Mesenteric fat pad (tissue), 1 donor: ENCODE data around the gene GAL3ST3. TPM values are rescaled to one million over a fixed set of nuclear protein-coding genes. Genes with fewer than 3 reads are reported as not detected.
"Not testable (repeated sequence)": the region's sequence is repeated elsewhere in the genome, so short reads cannot be mapped to it uniquely, and the experiment has no call there.

Source experiments
- DNase-seq: peaks from one replicate; pipeline ENCODE4 v3.0.0-alpha.2; 2020; ENCODE audit warnings: low spot score
- long read RNA-seq: library from polyadenylated mRNA; unstranded; transcript quantifications from one replicate; pipeline ENCODE4 v2.0.0, GENCODE V29; 2020
- total RNA-seq: library from RNA; stranded (reverse); fragmentation: NEBNext Ultra II Directional; extraction: Animal tissue kit (Norgen Biotek cat#: 25700); gene quantifications from one replicate; pipeline ENCODE4 v1.2.1, GENCODE V29; 2021
- donor health status: DM: yes; HTN: yes; CAD: no.

GAL3ST3 gene
- total RNA-seq: not detected
- long read RNA-seq: 0 reads

GRCh38 chr11:66048547-66049323 lies at the start of gene GAL3ST3:
Gene GAL3ST3, minus strand, starts transcription at chr11:66049161. Its CDS starts 3,746 bp downstream, at chr11:66045415.
- no peak for DNase-seq

- DNase-seq: not testable (repeated sequence)
Measured at GRCh38 chr11:66092125-66092524, 43.2 kb upstream of the GAL3ST3 start.

- DNase-seq: no peak
Measured at GRCh38 chr11:66090288-66090687, 41.3 kb upstream of the GAL3ST3 start.

- no peak for DNase-seq
Measured at GRCh38 chr11:66089067-66089466, 40.1 kb upstream of the GAL3ST3 start.

- DNase-seq: no peak
Measured at GRCh38 chr11:66087148-66087908, 38.4 kb upstream of the GAL3ST3 start.

- no peak for DNase-seq
Measured at GRCh38 chr11:66084821-66085475, 36.0 kb upstream of the GAL3ST3 start.

- DNase-seq: no peak
Measured at GRCh38 chr11:66083767-66084166, 34.8 kb upstream of the GAL3ST3 start.

GRCh38 chr11:66082946-66083698 lies 34.2 kb upstream of the GAL3ST3 start:
- no peak for DNase-seq

GRCh38 chr11:66081505-66081904 lies 32.5 kb upstream of the GAL3ST3 start:
- no peak for DNase-seq

- no peak for DNase-seq
Measured at GRCh38 chr11:66080055-66080817, 31.3 kb upstream of the GAL3ST3 start.

- DNase-seq: not testable (repeated sequence)
Measured at GRCh38 chr11:66078949-66079348, 30.0 kb upstream of the GAL3ST3 start.

GRCh38 chr11:66077927-66078326 lies 29.0 kb upstream of the GAL3ST3 start:
- no peak for DNase-seq

GRCh38 chr11:66076561-66076960 lies 27.6 kb upstream of the GAL3ST3 start:
- no peak for DNase-seq

GRCh38 chr11:66075273-66075672 lies 26.3 kb upstream of the GAL3ST3 start:
- DNase-seq: no peak

- no peak for DNase-seq
Measured at GRCh38 chr11:66073669-66074068, 24.7 kb upstream of the GAL3ST3 start.

- no peak for DNase-seq
Measured at GRCh38 chr11:66072518-66072917, 23.6 kb upstream of the GAL3ST3 start.

- DNase-seq: no peak
Measured at GRCh38 chr11:66072081-66072480, 23.1 kb upstream of the GAL3ST3 start.

GRCh38 chr11:66071381-66071801 lies 22.4 kb upstream of the GAL3ST3 start:
- no peak for DNase-seq

- no peak for DNase-seq
Measured at GRCh38 chr11:66070604-66071380, 21.8 kb upstream of the GAL3ST3 start.
